ENCODE data around the gene TMEM130.

DNA sequence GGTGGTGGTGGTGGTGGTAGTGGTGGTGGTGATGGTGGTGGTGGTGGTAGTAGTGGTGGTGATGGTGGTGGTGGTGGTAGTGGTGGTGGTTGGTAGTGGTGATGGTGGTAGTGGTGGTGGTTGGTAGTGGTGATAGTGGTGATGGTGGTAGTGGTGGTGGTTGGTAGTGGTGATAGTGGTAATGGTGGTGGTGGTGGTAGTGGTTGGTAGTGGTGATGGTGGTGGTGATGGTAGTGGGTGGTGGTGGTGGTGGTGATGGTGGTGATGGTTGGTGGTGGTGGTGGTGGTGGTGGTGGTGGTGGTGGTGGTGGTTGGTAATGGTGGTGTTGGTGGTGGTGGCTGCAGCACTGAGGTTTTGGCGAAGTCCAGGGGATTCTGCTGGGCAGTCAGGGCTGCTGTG lies 58.5 kb downstream of the TMEM130 start:
- TF ChIP-seq, protein P1, sequence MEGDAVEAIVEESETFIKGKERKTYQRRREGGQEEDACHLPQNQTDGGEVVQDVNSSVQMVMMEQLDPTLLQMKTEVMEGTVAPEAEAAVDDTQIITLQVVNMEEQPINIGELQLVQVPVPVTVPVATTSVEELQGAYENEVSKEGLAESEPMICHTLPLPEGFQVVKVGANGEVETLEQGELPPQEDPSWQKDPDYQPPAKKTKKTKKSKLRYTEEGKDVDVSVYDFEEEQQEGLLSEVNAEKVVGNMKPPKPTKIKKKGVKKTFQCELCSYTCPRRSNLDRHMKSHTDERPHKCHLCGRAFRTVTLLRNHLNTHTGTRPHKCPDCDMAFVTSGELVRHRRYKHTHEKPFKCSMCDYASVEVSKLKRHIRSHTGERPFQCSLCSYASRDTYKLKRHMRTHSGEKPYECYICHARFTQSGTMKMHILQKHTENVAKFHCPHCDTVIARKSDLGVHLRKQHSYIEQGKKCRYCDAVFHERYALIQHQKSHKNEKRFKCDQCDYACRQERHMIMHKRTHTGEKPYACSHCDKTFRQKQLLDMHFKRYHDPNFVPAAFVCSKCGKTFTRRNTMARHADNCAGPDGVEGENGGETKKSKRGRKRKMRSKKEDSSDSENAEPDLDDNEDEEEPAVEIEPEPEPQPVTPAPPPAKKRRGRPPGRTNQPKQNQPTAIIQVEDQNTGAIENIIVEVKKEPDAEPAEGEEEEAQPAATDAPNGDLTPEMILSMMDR (IDR thresholded peaks at IDR 0.05) = no peak
- TF ChIP-seq POLR2A (IDR thresholded peaks at IDR 0.05) = no peak
